Lower lobe of right lung (tissue), 2 donors: ENCODE measurements around the gene NMU. TPM values are rescaled to one million over a fixed set of nuclear protein-coding genes. Genes with fewer than 3 reads are reported as not detected.
"Not testable (repeated sequence)": the region's sequence is repeated elsewhere in the genome, so short reads cannot be mapped to it uniquely, and the experiment has no call there.

Experiments used
- ATAC-seq, 2 donors: fragments of 200-7000 bp; cut with Tn5 transposase; one replicate each; pipeline ENCODE4 v1.9.1; 2020 to 2022; ENCODE audit warnings: mild to moderate bottlenecking in 2 of 2, moderate library complexity in 2 of 2
- DNase-seq: peaks from one replicate; pipeline ENCODE4 v3.0.0-alpha.2; 2020
- H3K27ac ChIP-seq: fragments of 200-600 bp; one replicate; pipeline ENCODE4 v1.8.0; 2022
- H3K27me3 ChIP-seq: fragments of 200-600 bp; one replicate; pipeline ENCODE4 v1.8.0; 2022; ENCODE audit warnings: low read depth
- H3K36me3 ChIP-seq: fragments of 200-600 bp; one replicate; pipeline ENCODE4 v1.8.0; 2022; ENCODE audit warnings: mild to moderate bottlenecking
- H3K4me1 ChIP-seq: fragments of 200-600 bp; one replicate; pipeline ENCODE4 v1.8.0; 2022
- H3K4me3 ChIP-seq: fragments of 200-600 bp; one replicate; pipeline ENCODE4 v1.8.0; 2022; ENCODE audit warnings: mild to moderate bottlenecking
- H3K9me3 ChIP-seq: fragments of 200-600 bp; one replicate; pipeline ENCODE4 v1.8.0; 2022
- CTCF ChIP-seq: fragments of 200-600 bp; IDR thresholded peaks from one replicate; pipeline ENCODE4 v1.8.0; 2022; ENCODE audit warnings: antibody characterized with exemption, mild to moderate bottlenecking
- intact Hi-C: fragments of 100-400 bp; cut with DNase I; formaldehyde crosslinking; loops from one replicate; pipeline ENCODE4 v1.11.0; 2022
- total RNA-seq: library from RNA; stranded (reverse); fragmentation: NEBNext Ultra II Directional; extraction: Animal tissue kit (Norgen Biotek cat#: 25700); gene quantifications from one replicate; pipeline ENCODE4 v1.2.1, GENCODE V29; 2021
- donor health status: DM: no; HTN: yes; CAD: no; lungs with severe emphysema.

NMU gene
- total RNA-seq, 1 donor from 2014 or later = 0.83 TPM

GRCh38 chr4:55561889-55562288, 74.2 kb downstream of the NMU start:
- Histone ChIP-seq H3K27me3 (no peaks in the 10 kb centered on the region), H3K27ac (no peak overlapping the region), H3K4me1 (no peaks in the 10 kb centered on the region), H3K9me3 (no peaks in the 10 kb centered on the region), H3K4me3 (no peak overlapping the region), H3K36me3 (no peaks in the 10 kb centered on the region)
- TF ChIP-seq CTCF = no peak
- ATAC-seq (peak; percentile 51 to 53), DNase-seq (no peak)
- intact Hi-C loops = no loop called here

- Histone ChIP-seq H3K9me3 (no peaks in the 10 kb centered on the region), H3K36me3 (no peaks in the 10 kb centered on the region), H3K27ac (no peak overlapping the region), H3K27me3 (no peaks in the 10 kb centered on the region), H3K4me1 (no peaks in the 10 kb centered on the region), H3K4me3 (no peak overlapping the region)
- DNase-seq (no peak), ATAC-seq (no peak)
- TF ChIP-seq CTCF = no peak
- intact Hi-C loops = no loop called here
Observed at GRCh38 chr4:55560096-55560495, 76.0 kb downstream of the NMU start.

GRCh38 chr4:55554453-55555030, 81.6 kb downstream of the NMU start:
- intact Hi-C loops = no loop called here
- Histone ChIP-seq H3K4me1 (no peaks in the 10 kb centered on the region), H3K27ac (no peak overlapping the region), H3K4me3 (no peak overlapping the region), H3K9me3 (no peaks in the 10 kb centered on the region), H3K27me3 (no peaks in the 10 kb centered on the region), H3K36me3 (no peaks in the 10 kb centered on the region)
- peak; percentile 37 for TF ChIP-seq CTCF
- ATAC-seq (peak in 1 of 2 donors; percentile 57), DNase-seq (no peak)

GRCh38 chr4:55553441-55554201, 82.5 kb downstream of the NMU start:
- Histone ChIP-seq H3K36me3 (no peaks in the 10 kb centered on the region), H3K9me3 (no peaks in the 10 kb centered on the region), H3K4me3 (peak overlapping the region; percentile 37), H3K27ac (no peak overlapping the region), H3K4me1 (no peaks in the 10 kb centered on the region), H3K27me3 (no peaks in the 10 kb centered on the region)
- no peak for DNase-seq
- intact Hi-C loops = no loop called here
- peak; percentile 82 to 87 for ATAC-seq
- TF ChIP-seq CTCF = no peak

GRCh38 chr4:55551964-55552363, 84.1 kb downstream of the NMU start:
- intact Hi-C loops, ATAC-seq, H3K4me3 ChIP-seq, H3K27ac ChIP-seq, H3K27me3 ChIP-seq, H3K4me1 ChIP-seq, H3K36me3 ChIP-seq, H3K9me3 ChIP-seq, DNase-seq: not testable (repeated sequence)

- Histone ChIP-seq H3K4me3 (no peak overlapping the region), H3K27me3 (no peaks in the 10 kb centered on the region), H3K27ac (no peak overlapping the region), H3K9me3 (no peaks in the 10 kb centered on the region), H3K4me1 (peaks cover 13% of the 10 kb centered on the region), H3K36me3 (no peaks in the 10 kb centered on the region)
- no peak for ATAC-seq
- intact Hi-C loops = no loop called here
- no peak for DNase-seq
- TF ChIP-seq CTCF = no peak
Observed at GRCh38 chr4:55549888-55550287, 86.2 kb downstream of the NMU start.
